ENCODE measurements around the gene PWWP3B.
"Not testable (repeated sequence)": the region's sequence is repeated elsewhere in the genome, so short reads cannot be mapped to it uniquely, and the experiment has no call there.

The PWWP3B gene

GRCh38 chrX:106168107-106168506 is at the start of gene PWWP3B:
PWWP3B (plus strand) TSS chrX:106168305; CDS start chrX:106205433, 37,128 bp downstream.
- peak; percentile 48 for DNase-seq (ENCODE audit: low read depth)

- DNase-seq (ENCODE audit: low read depth), result no peak
Measured at GRCh38 chrX:106139048-106139447, 29.1 kb upstream of the PWWP3B start.

- no peak for DNase-seq (ENCODE audit: low read depth)
Measured at GRCh38 chrX:106144755-106145639, 23.1 kb upstream of the PWWP3B start.

- no peak for DNase-seq (ENCODE audit: low read depth)
Measured at GRCh38 chrX:106150701-106151100, 17.4 kb upstream of the PWWP3B start.

- no peak for DNase-seq (ENCODE audit: low read depth)
Measured at GRCh38 chrX:106159861-106160282, 8.2 kb upstream of the PWWP3B start.

GRCh38 chrX:106170318-106170717 is 2.2 kb downstream of the PWWP3B start:
- DNase-seq (ENCODE audit: low read depth), result peak; percentile 33

- no peak for DNase-seq (ENCODE audit: low read depth)
Measured at GRCh38 chrX:106171293-106171820, 3.3 kb downstream of the PWWP3B start.

- DNase-seq (ENCODE audit: low read depth), result peak; percentile 14
Measured at GRCh38 chrX:106177106-106177981, 9.2 kb downstream of the PWWP3B start.

GRCh38 chrX:106177982-106178321 is 9.8 kb downstream of the PWWP3B start:
- DNase-seq (ENCODE audit: low read depth), result no peak

GRCh38 chrX:106178826-106179225 is 10.7 kb downstream of the PWWP3B start:
- no peak for DNase-seq (ENCODE audit: low read depth)

GRCh38 chrX:106183685-106184084 is 15.6 kb downstream of the PWWP3B start:
- DNase-seq (ENCODE audit: low read depth), result not testable (repeated sequence)

GRCh38 chrX:106201502-106202178 is 33.5 kb downstream of the PWWP3B start:
- DNase-seq (ENCODE audit: low read depth), result no peak

- no peak for DNase-seq (ENCODE audit: low read depth)
Measured at GRCh38 chrX:106203315-106203714, 35.2 kb downstream of the PWWP3B start.

GRCh38 chrX:106208154-106208553 is 40.0 kb downstream of the PWWP3B start:
- DNase-seq (ENCODE audit: low read depth), result no peak

Data from iris pigment epithelial cell (primary cell).